ENCODE data around the gene PAM.
"Not testable (repeated sequence)": the region's sequence is repeated elsewhere in the genome, so short reads cannot be mapped to it uniquely, and the experiment has no call there.

DNA sequence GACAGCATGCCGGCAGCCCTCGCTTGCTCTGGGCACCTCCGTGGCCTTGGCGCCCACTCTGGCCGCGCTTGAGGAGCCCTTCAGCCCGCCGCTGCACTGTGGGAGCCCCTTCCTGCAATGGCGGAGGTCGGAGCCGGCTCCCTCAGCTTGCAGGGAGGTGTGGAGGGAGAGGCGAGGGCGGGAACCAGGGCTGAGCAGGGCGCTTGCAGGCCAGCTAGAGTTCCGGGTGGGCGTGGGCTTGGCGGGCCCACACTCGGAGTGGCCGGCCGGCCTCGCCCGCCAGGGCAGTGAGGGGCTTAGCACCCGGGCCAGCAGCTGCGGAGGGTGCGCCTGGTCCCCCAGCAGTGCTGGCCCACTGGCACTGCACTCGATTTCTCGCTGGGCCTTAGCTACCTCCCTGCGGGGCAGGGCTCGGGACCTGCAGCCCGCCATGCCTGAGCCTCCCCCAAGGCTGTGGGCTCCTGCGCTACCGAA is 3.2 kb upstream of the PAM start:
- TF ChIP-seq EGR1 (IDR thresholded peaks at IDR 0.05; ENCODE audit: low read depth); POLR2AphosphoS5 (IDR thresholded peaks at IDR 0.05; ENCODE audit: low read depth, low read length); POLR2A (IDR thresholded peaks at IDR 0.05; ENCODE audit: borderline replicate concordance, extremely low read depth, insufficient read depth, insufficient read length): not testable (repeated sequence)
- TF ChIP-seq, protein P1, sequence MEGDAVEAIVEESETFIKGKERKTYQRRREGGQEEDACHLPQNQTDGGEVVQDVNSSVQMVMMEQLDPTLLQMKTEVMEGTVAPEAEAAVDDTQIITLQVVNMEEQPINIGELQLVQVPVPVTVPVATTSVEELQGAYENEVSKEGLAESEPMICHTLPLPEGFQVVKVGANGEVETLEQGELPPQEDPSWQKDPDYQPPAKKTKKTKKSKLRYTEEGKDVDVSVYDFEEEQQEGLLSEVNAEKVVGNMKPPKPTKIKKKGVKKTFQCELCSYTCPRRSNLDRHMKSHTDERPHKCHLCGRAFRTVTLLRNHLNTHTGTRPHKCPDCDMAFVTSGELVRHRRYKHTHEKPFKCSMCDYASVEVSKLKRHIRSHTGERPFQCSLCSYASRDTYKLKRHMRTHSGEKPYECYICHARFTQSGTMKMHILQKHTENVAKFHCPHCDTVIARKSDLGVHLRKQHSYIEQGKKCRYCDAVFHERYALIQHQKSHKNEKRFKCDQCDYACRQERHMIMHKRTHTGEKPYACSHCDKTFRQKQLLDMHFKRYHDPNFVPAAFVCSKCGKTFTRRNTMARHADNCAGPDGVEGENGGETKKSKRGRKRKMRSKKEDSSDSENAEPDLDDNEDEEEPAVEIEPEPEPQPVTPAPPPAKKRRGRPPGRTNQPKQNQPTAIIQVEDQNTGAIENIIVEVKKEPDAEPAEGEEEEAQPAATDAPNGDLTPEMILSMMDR (IDR thresholded peaks at IDR 0.05 in 2 of 3, conservative IDR thresholded peaks at IDR 0.05 in 1 of 3; ENCODE audit: borderline replicate concordance in 1 of 3, insufficient read depth in 1 of 3, low read depth in 2 of 3, low read length in 2 of 3), result not testable (repeated sequence)
- TF ChIP-seq, protein P2, sequence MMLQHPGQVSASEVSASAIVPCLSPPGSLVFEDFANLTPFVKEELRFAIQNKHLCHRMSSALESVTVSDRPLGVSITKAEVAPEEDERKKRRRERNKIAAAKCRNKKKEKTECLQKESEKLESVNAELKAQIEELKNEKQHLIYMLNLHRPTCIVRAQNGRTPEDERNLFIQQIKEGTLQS (IDR thresholded peaks at IDR 0.05), result not testable (repeated sequence)
- TF ChIP-seq, protein P3, sequence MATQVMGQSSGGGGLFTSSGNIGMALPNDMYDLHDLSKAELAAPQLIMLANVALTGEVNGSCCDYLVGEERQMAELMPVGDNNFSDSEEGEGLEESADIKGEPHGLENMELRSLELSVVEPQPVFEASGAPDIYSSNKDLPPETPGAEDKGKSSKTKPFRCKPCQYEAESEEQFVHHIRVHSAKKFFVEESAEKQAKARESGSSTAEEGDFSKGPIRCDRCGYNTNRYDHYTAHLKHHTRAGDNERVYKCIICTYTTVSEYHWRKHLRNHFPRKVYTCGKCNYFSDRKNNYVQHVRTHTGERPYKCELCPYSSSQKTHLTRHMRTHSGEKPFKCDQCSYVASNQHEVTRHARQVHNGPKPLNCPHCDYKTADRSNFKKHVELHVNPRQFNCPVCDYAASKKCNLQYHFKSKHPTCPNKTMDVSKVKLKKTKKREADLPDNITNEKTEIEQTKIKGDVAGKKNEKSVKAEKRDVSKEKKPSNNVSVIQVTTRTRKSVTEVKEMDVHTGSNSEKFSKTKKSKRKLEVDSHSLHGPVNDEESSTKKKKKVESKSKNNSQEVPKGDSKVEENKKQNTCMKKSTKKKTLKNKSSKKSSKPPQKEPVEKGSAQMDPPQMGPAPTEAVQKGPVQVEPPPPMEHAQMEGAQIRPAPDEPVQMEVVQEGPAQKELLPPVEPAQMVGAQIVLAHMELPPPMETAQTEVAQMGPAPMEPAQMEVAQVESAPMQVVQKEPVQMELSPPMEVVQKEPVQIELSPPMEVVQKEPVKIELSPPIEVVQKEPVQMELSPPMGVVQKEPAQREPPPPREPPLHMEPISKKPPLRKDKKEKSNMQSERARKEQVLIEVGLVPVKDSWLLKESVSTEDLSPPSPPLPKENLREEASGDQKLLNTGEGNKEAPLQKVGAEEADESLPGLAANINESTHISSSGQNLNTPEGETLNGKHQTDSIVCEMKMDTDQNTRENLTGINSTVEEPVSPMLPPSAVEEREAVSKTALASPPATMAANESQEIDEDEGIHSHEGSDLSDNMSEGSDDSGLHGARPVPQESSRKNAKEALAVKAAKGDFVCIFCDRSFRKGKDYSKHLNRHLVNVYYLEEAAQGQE (IDR thresholded peaks at IDR 0.05; ENCODE audit: low read depth), result not testable (repeated sequence)
- TF ChIP-seq, protein P4, sequence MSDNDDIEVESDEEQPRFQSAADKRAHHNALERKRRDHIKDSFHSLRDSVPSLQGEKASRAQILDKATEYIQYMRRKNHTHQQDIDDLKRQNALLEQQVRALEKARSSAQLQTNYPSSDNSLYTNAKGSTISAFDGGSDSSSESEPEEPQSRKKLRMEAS (IDR thresholded peaks at IDR 0.05), result not testable (repeated sequence)
